ENCODE measurements around the gene SLC19A1.

SLC19A1 gene

GRCh38 chr21:45494135-45494850 lies 47.9 kb downstream of the SLC19A1 start:
- H3K4me3 ChIP-seq (ENCODE audit: low read length) = no peak overlapping the region
- no peaks in the 10 kb centered on the region for H3K4me1 ChIP-seq (ENCODE audit: control insufficient read depth, low read depth, low read length)
- H3K27ac ChIP-seq (ENCODE audit: low read length) = no peak overlapping the region
- H3K9me3 ChIP-seq (ENCODE audit: control insufficient read depth, low read depth, low read length) = no peaks in the 10 kb centered on the region
- H3K27me3 ChIP-seq (ENCODE audit: control insufficient read depth, insufficient read depth, low read length) = no peaks in the 10 kb centered on the region
- no peak overlapping the region for H3K9ac ChIP-seq (ENCODE audit: low read length)
- peaks cover 48% of the 10 kb centered on the region for H3K36me3 ChIP-seq (ENCODE audit: control insufficient read depth, low read depth, low read length)

GRCh38 chr21:45493401-45494001 lies 48.7 kb downstream of the SLC19A1 start:
- Histone ChIP-seq H3K9ac (ENCODE audit: low read length) (no peak overlapping the region), H3K4me1 (ENCODE audit: control insufficient read depth, low read depth, low read length) (peaks cover 2% of the 10 kb centered on the region), H3K27me3 (ENCODE audit: control insufficient read depth, insufficient read depth, low read length) (no peaks in the 10 kb centered on the region), H3K4me3 (ENCODE audit: low read length) (no peak overlapping the region), H3K27ac (ENCODE audit: low read length) (no peak overlapping the region), H3K36me3 (ENCODE audit: control insufficient read depth, low read depth, low read length) (peaks cover 41% of the 10 kb centered on the region), H3K9me3 (ENCODE audit: control insufficient read depth, low read depth, low read length) (no peaks in the 10 kb centered on the region)

- Histone ChIP-seq H3K4me3 (ENCODE audit: low read length) (no peak overlapping the region), H3K36me3 (ENCODE audit: control insufficient read depth, low read depth, low read length) (peaks cover 39% of the 10 kb centered on the region), H3K27me3 (ENCODE audit: control insufficient read depth, insufficient read depth, low read length) (no peaks in the 10 kb centered on the region), H3K27ac (ENCODE audit: low read length) (no peak overlapping the region), H3K4me1 (ENCODE audit: control insufficient read depth, low read depth, low read length) (peaks cover 9% of the 10 kb centered on the region), H3K9me3 (ENCODE audit: control insufficient read depth, low read depth, low read length) (no peaks in the 10 kb centered on the region), H3K9ac (ENCODE audit: low read length) (no peak overlapping the region)
Measured at GRCh38 chr21:45492765-45493164, 49.5 kb downstream of the SLC19A1 start.

GRCh38 chr21:45491623-45492022 lies 50.6 kb downstream of the SLC19A1 start:
- Histone ChIP-seq H3K4me1 (ENCODE audit: control insufficient read depth, low read depth, low read length) (peaks cover 9% of the 10 kb centered on the region), H3K27me3 (ENCODE audit: control insufficient read depth, insufficient read depth, low read length) (no peaks in the 10 kb centered on the region), H3K4me3 (ENCODE audit: low read length) (no peak overlapping the region), H3K27ac (ENCODE audit: low read length) (no peak overlapping the region), H3K36me3 (ENCODE audit: control insufficient read depth, low read depth, low read length) (peaks cover 29% of the 10 kb centered on the region), H3K9ac (ENCODE audit: low read length) (no peak overlapping the region), H3K9me3 (ENCODE audit: control insufficient read depth, low read depth, low read length) (no peaks in the 10 kb centered on the region)

GRCh38 chr21:45491056-45491455 lies 51.2 kb downstream of the SLC19A1 start:
- H3K4me1 ChIP-seq (ENCODE audit: control insufficient read depth, low read depth, low read length) = peaks cover 9% of the 10 kb centered on the region
- no peak overlapping the region for H3K27ac ChIP-seq (ENCODE audit: low read length)
- no peaks in the 10 kb centered on the region for H3K27me3 ChIP-seq (ENCODE audit: control insufficient read depth, insufficient read depth, low read length)

DNA sequence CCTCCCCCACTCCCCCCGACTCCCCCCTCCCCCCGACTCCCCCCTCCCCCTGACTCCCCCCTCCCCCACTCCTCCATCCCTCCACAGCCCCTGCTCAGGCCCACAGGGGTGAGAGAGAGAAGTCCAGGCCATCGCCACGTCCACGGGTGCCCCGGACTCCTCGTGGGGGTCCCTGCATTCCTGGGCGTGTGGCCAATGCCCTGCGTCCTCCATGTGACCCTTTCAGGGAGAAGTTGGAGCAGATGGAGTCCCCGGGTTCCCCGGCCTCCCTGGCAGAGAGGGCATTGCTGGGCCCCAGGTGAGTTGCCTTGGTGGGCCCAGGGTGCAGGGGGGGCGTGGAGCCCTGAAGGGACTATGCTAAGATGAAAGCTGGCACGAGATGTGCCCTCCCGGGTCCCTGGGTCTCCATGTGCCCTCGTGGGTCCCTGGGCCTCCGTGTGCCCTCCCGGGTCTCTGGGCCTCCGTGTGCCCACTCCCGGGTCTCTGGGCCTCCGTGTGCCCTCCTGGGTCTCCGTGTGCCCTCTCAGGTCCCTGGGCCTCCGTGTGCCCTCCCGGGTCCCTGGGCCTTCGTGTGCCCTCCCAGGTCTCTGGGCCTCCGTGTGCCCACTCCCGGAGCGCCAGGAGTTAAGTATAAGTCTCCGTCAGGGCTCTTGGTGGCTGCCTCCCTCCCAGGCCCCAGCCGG lies 52.0 kb downstream of the SLC19A1 start:
- no peaks in the 10 kb centered on the region for H3K27me3 ChIP-seq (ENCODE audit: control insufficient read depth, insufficient read depth, low read length)
- H3K9ac ChIP-seq (ENCODE audit: low read length) = no peak overlapping the region
- H3K27ac ChIP-seq (ENCODE audit: low read length) = no peak overlapping the region
- H3K4me1 ChIP-seq (ENCODE audit: control insufficient read depth, low read depth, low read length) = peaks cover 9% of the 10 kb centered on the region
- H3K9me3 ChIP-seq (ENCODE audit: control insufficient read depth, low read depth, low read length) = no peaks in the 10 kb centered on the region
- H3K4me3 ChIP-seq (ENCODE audit: low read length) = no peak overlapping the region
- peaks cover 15% of the 10 kb centered on the region for H3K36me3 ChIP-seq (ENCODE audit: control insufficient read depth, low read depth, low read length)

More at GRCh38 chr21:45491056-45491455, 51.2 kb downstream of the SLC19A1 start:
- Histone ChIP-seq H3K4me3 (ENCODE audit: low read length) (no peak overlapping the region), H3K9ac (ENCODE audit: low read length) (no peak overlapping the region), H3K36me3 (ENCODE audit: control insufficient read depth, low read depth, low read length) (peaks cover 23% of the 10 kb centered on the region), H3K9me3 (ENCODE audit: control insufficient read depth, low read depth, low read length) (no peaks in the 10 kb centered on the region)

GRCh38 chr21:45489722-45489982 lies 52.6 kb downstream of the SLC19A1 start:
- no peaks in the 10 kb centered on the region for H3K27me3 ChIP-seq (ENCODE audit: control insufficient read depth, insufficient read depth, low read length)
- H3K9me3 ChIP-seq (ENCODE audit: control insufficient read depth, low read depth, low read length) = no peaks in the 10 kb centered on the region
- no peak overlapping the region for H3K27ac ChIP-seq (ENCODE audit: low read length)
- H3K36me3 ChIP-seq (ENCODE audit: control insufficient read depth, low read depth, low read length) = peaks cover 13% of the 10 kb centered on the region
- H3K4me1 ChIP-seq (ENCODE audit: control insufficient read depth, low read depth, low read length) = peaks cover 9% of the 10 kb centered on the region
- no peak overlapping the region for H3K9ac ChIP-seq (ENCODE audit: low read length)
- no peak overlapping the region for H3K4me3 ChIP-seq (ENCODE audit: low read length)

- Histone ChIP-seq H3K9me3 (ENCODE audit: control insufficient read depth, low read depth, low read length) (no peaks in the 10 kb centered on the region), H3K4me3 (ENCODE audit: low read length) (no peak overlapping the region), H3K27ac (ENCODE audit: low read length) (no peak overlapping the region), H3K36me3 (ENCODE audit: control insufficient read depth, low read depth, low read length) (peaks cover 19% of the 10 kb centered on the region), H3K9ac (ENCODE audit: low read length) (no peak overlapping the region), H3K4me1 (ENCODE audit: control insufficient read depth, low read depth, low read length) (peaks cover 9% of the 10 kb centered on the region), H3K27me3 (ENCODE audit: control insufficient read depth, insufficient read depth, low read length) (no peaks in the 10 kb centered on the region)
Measured at GRCh38 chr21:45488931-45489721, 53.1 kb downstream of the SLC19A1 start.

DNA sequence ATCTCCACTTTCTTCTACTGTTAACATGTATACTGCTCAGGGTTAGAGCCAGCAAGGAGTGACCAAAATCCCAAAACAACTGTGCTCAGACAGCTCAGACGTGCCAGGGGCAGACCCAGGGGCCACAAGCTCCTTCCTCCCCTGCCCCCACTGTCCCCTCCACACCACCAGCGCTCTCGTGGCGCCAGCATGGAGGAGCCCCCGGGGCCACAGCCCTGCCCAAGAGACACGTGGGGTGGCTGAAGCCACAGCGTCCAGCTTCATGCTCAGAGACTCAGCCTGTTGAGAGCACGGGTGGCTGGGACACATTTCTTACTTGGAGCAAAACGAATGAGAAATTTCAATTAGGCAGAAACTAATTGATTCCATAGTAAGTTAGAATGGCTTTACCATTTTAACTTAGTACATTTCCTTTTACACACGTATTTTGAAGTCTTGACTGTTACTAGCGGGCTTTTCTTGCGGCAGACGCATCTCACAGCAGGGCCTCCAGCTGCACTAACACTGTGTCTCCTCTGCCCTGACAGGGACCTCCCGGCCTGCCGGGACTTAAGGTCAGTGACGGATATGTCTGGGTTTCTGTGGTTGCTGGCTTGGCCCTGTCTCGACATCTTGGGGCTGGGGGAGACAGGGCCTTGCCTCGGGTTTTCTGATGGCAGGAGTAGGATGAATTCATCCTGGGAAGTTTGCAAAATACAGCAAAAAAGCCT lies 54.2 kb downstream of the SLC19A1 start:
- peaks cover 25% of the 10 kb centered on the region for H3K36me3 ChIP-seq (ENCODE audit: control insufficient read depth, low read depth, low read length)
- H3K4me3 ChIP-seq (ENCODE audit: low read length) = no peak overlapping the region
- H3K9ac ChIP-seq (ENCODE audit: low read length) = no peak overlapping the region
- H3K9me3 ChIP-seq (ENCODE audit: control insufficient read depth, low read depth, low read length) = no peaks in the 10 kb centered on the region
- no peak overlapping the region for H3K27ac ChIP-seq (ENCODE audit: low read length)
- H3K27me3 ChIP-seq (ENCODE audit: control insufficient read depth, insufficient read depth, low read length) = no peaks in the 10 kb centered on the region
- H3K4me1 ChIP-seq (ENCODE audit: control insufficient read depth, low read depth, low read length) = peaks cover 9% of the 10 kb centered on the region

- Histone ChIP-seq H3K27me3 (ENCODE audit: control insufficient read depth, insufficient read depth, low read length) (no peaks in the 10 kb centered on the region), H3K4me1 (ENCODE audit: control insufficient read depth, low read depth, low read length) (peaks cover 9% of the 10 kb centered on the region), H3K9me3 (ENCODE audit: control insufficient read depth, low read depth, low read length) (no peaks in the 10 kb centered on the region), H3K9ac (ENCODE audit: low read length) (no peak overlapping the region), H3K36me3 (ENCODE audit: control insufficient read depth, low read depth, low read length) (peaks cover 26% of the 10 kb centered on the region), H3K27ac (ENCODE audit: low read length) (no peak overlapping the region), H3K4me3 (ENCODE audit: low read length) (no peak overlapping the region)
Measured at GRCh38 chr21:45487161-45487806, 55.0 kb downstream of the SLC19A1 start.

Measured in iPS-18a (cell line).